Activated CD8-positive, alpha-beta memory T cell treated with anti-CD3 and anti-CD28 coated beads, Interleukin-2, amount 50 U/mL, for 1 hour (primary cell): ENCODE measurements around the gene MAD1L1.

Experiments
- DNase-seq: peaks from one replicate; pipeline ENCODE4 v3.0.0-alpha.2; 2020; ENCODE audit errors: extremely low read depth

Gene MAD1L1

GRCh38 chr7:1853431-1853985 is 379.2 kb downstream of the MAD1L1 start:
- no peak for DNase-seq

GRCh38 chr7:1852517-1853430 is 380.0 kb downstream of the MAD1L1 start:
- DNase-seq: no peak

GRCh38 chr7:1851721-1852516 is 380.8 kb downstream of the MAD1L1 start:
- no peak for DNase-seq

GRCh38 chr7:1850976-1851571 is 381.7 kb downstream of the MAD1L1 start:
- DNase-seq: no peak

DNA sequence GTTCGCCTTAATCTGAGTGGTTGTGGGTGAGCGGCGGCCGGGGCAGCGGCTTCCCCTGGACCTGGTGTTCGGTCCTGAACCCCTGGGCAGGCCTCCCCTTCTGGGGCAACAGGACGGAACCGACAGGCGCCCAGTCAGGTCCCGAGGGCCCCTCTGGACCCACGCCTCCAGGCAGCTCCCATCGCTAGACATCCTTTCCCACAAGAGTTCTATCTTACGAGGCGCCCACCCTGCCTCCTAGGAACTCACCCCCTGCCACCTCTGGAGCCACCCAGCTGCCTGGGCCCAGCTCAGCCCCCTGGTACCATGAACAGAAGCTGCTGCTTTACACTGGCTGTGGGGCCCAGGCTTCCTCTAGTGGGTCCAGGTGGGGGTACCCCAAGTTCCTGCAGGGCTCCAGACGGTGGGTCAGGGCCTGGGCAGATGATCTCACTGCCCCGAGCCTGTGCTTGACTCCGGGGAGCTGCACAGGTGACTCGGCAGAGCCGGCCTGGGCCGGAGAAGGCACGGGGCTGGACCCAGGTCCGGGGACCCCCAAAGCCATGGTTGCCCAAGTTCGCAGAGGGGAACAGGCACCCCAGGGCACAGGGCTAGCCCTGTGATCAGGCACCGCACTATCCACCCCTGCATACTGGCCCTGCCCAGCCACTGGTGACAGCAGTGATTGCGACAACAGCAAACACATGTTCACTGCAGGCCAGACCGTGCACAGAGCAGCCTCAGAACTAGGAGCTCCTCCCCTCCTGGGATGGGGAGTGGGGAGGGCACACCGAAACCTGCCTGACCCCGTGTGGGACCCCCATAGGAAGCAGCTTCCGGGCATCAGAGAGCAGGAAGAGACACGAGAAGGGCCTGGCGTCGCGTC is 382.4 kb downstream of the MAD1L1 start:
- no peak for DNase-seq

DNA sequence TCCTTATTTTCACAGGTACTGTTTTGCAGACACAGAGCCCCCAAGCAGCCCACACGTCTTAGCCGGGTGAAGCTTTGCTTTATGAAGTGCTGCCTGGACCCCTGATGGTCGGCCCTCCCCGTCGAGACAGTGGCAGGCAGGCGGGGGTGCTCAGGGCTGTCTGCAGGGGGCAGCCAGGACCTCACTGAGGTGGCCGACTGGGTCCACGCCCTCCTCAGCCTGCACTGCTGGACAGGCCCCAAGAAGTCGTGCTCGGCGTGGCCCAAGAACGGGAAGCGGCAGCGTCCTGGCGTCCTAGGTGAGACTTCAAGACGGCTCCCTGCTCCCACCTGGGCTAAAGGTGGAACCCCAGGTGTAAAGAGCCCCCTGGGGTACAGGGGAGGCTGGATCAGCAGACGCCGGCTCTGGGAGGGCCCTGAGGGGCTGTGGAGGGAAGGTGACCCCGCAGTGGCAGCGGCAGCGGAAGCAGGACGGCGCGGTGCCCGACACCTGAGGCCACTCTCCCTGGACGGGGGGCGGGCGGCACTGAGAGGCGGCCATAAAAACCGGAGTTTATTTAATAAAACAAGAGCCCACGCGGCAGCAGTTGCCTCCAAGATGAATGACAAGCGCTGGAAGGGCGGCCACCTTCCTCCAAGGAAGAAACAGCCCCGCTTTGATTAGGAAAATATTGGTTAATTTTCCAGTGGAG is 383.2 kb downstream of the MAD1L1 start:
- DNase-seq: no peak

DNA sequence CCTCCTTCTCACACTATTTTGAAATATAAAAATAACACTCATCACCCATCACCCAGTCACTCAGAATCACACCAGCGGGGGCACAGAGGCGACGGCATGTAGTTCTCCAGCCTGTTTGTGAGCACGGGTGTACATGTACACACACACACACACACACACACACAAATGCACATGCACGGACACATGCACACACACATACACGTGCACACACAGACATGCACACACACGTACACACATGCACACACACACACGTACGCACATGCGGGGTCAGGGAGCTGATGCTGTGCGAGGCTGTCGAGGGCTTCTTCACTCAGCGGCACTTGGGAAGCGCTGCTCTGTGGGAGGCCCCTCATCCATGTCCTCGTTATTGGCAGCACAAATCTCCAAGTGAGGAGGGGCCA is 383.8 kb downstream of the MAD1L1 start:
- DNase-seq: no peak

DNA sequence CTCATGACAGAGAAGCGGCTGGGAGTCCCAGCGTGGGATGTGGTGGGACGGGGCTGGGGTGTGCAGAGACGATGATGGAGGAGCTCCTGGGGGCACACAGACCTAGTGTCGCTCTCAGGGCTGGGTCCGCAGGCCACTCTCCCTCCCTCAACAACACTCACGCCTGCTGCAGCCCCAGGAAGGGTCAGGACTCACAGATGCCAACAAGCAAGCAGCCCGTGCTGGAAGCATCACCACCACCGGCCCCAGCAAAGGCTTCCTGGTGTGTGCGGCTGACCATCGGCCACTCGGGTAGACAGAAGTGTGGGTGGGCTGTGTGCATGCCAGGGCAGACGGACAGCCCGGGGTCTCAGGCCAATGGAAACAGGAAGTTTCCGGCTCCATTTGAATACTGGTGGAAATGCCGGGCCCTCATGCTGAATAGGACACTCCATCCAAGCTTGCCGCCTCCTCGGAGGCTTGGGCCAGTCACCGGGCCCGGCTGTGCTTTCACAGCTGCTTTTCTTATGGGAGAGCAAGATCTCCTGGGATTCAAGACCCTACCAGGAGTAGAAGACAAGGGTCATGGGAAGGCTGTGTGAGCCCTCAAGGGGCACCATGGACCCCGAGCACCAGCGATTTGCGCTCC is 384.6 kb downstream of the MAD1L1 start:
- no peak for DNase-seq

DNA sequence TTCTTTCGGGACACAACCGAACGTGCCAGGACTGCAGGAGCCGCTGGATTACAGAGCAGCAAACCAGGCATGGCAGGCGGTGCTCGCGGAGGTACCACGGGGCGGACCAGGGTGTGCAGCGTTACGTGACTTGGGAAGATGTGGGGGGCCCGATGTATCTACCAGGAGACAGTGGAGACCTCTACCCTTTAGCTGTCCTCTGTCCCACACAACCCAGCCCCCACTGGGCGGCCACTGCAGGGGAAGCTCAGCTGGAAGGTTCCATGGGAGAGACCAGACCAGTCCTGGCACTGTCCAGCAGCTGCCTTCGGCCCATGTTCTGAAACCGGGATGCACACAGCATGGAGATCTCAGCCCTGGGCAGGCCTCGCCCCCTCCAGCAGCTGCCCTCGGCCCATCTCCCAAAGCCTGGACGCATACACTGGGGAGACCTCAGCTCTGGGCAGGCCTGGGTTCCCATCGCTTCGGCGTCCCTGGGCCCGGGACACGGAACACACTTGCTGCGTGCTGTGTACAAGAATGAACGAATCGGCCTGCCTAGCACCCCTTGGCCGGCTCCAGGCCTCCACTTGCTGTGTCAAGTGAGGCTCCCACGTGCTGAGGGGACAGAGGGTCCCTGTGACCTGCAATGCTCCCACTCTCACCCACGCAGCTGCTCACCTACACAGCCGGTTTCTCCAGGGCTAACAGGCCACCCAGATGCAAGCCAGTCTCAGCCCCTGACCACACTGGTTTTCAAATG is 385.3 kb downstream of the MAD1L1 start:
- DNase-seq: no peak

DNA sequence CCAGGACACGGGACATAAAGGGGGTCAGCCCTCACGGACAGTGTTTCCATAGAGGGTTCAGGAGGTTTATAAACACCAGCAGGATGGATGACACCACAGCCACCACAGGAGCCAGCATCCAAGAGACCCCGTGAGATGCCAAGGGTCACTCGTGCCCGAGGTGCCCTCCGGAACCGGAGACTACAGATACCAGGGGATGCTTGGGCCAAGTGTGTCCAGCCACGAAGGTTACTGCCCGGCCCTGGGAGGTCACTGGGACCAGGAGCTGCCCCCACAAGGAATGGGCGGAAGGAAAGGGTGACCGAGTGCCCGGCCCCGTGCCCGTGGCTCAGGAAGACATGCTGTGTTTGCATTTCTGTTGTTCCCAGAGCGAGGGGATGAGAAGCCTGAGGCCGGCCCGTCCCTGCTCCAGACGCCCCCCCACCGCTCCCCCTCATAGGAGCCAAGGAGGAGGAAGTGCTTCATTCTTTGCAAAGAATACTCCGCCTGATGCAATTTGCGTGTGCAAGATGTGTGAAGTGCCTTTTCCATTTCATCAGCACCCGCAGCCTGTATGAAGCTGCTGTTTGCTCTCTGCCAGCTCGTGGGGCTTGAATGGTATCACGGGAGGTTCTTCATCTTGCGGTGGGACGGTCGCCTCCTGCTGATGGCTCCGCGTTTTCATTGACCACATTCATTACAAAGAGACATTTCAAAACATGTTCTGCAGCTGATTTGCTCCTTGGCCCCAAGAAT is 386.2 kb downstream of the MAD1L1 start:
- DNase-seq: no peak

DNA sequence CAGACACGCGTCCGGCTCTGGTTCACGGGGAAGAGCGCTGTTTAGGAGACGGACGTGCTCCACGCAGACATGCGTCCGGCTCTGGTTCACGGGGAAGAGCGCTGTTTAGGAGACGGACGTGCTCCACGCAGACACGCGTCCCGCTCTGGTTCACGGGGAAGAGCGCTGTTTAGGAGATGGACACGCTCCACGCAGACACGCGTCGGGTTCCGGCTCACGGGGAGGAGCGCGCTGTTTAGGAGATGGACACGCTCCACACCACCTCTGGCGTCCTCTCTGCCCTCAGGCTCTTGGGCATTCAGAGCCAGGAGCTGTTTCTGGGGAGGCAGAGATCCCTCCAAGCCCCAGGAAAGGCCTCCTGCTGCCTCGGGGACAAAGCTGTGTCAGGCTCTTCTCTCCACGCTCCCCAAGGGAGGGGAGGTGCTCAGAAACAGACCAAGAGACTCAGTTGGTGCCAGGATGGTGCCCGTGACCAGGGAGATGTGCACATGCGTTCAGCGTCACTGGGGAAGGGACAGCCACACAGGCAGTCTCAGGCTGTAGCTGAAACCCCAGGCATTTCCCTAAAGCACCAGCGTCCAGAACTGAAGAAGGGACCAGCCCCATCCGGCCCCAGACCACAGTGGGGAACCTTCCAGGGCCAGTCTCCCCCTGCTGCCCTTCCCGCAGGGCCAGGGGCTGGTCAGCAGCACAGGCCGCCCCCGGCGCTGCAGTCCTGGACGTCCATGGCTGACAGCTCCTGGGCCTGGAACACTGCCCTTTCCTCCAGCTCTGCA is 387.0 kb downstream of the MAD1L1 start:
- no peak for DNase-seq

DNA sequence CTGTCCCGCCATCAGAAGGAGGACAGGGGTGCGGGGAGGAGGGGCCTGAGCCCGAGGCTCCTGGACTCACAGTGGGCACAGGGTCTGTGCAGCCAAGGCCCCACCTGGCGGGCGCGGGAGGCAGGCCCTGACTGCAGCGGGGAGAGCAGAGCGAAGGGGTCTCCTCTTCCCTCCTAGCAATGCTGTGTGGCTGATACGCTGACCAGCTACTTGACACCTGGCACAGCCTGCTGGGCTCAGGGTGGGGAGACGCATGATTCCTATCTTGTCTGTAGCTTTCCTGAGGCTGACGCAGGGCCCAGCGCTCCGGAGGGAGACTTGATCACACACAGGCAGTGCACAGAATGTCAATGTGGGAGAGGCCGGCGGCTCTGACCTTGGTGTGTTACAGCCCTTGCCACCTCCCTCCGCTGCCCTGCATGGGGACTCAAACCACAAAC is 387.8 kb downstream of the MAD1L1 start:
- DNase-seq: no peak

DNA sequence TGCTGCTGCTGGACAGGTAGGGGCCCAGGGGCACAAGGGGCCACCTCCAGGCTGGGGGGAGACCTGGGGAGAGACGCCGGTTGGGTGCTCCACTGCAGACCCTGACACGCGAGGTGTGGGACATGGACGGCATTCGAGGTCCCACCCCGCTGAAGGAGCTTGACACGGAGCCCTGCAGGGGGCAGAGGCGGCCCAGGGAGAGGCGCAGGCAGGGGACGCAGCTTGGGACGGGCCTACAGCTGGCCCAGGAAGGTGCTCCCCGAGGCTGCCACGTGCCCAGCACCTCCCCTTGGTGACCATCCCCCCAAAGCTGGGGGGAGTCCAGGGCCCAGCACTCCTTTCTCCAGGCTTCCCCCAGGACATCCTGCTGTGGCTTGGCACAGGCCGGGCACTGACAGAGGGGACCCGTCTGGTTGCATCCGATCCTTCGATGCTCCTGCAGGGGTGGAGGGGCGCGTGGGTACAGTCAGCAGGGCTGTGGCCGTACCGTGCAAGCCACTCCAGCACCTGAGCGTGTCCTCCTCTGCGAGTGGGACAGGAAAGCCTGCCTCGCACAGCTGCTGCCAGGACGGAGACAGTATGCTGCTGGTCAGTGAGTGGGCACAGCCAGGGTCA is 388.3 kb downstream of the MAD1L1 start:
- no peak for DNase-seq

- no peak for DNase-seq
Observed at GRCh38 chr7:1843921-1844335, 388.8 kb downstream of the MAD1L1 start.

GRCh38 chr7:1843271-1843861 is 389.4 kb downstream of the MAD1L1 start:
- DNase-seq: no peak

DNA sequence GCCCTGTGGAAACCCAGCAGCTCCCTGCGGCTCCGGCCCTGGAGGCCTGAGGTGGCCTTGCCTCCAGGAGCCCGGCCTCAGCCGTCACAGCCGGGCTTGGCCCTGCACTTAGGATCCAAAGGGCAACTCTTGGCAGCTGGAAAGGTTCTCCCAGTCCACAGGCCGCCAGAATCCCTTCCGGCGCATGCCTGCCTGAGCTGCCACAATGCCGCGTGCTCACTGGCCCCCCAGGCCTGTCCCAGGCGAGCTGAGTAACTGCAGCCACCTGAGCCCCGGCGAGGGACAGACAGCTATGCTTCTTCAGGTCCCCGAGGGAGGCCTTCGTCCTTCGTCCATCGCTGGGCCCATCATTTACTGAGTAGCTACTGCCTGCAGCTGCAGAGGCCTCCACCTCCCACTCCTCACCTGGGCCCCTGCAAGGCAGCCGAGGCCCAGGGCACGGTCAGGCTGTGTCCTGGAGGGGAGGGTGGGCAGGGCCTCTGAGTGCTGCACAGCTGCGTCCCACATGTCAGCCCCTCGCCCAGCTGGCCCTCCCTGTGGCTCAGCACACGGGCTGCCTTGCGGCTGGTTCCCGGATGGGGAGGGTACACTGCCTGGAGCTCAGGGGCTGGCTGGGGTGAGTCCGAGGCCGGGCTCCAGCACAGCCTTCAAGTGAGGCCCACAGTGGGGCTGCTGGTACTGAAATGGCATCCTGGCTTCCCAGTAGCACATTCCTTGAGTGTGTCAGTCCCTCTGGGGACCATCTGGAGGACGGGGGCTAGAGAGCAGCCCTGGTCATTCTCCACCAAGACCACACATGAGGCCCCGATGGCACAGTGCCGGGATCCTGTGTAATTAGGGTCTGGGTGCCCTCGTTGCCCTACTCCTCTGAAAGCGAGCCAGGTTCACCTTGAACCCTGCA is 390.2 kb downstream of the MAD1L1 start:
- no peak for DNase-seq
